GM23248 (cell line): ENCODE results near the gene DYRK1A. TPM values are rescaled to one million over a fixed set of nuclear protein-coding genes. Genes with fewer than 3 reads are reported as not detected.

Experiments used
- DNase-seq: peaks from one replicate; pipeline ENCODE4 v3.0.0-alpha.2; 2015
- H2AFZ ChIP-seq: fragments of 200-600 bp; sonication (generic); 2 replicates; pipeline ENCODE4 v1.6.1; 2016; ENCODE audit warnings: antibody characterized with exemption
- H3F3A ChIP-seq: fragments of 200-600 bp; sonication (generic); 2 replicates; pipeline ENCODE4 v1.6.1; 2016; ENCODE audit warnings: mild to moderate bottlenecking, antibody characterized with exemption, mixed run types; ENCODE audit not compliant: insufficient read depth
- H3K27ac ChIP-seq: fragments of 200-600 bp; sonication (generic); 2 replicates; pipeline ENCODE4 v1.5.1; 2016; ENCODE audit warnings: mild to moderate bottlenecking
- H3K27me3 ChIP-seq: fragments of 200-600 bp; sonication (generic); replicated peaks from 2 replicates; pipeline ENCODE4 v1.6.1; 2016; ENCODE audit warnings: mild to moderate bottlenecking; ENCODE audit not compliant: insufficient read depth
- H3K36me3 ChIP-seq: fragments of 200-600 bp; sonication (generic); 2 replicates; pipeline ENCODE4 v1.6.1; 2016; ENCODE audit warnings: low read depth, mild to moderate bottlenecking
- H3K4me1 ChIP-seq: fragments of 200-600 bp; sonication (generic); 2 replicates; pipeline ENCODE4 v1.6.1; 2016; ENCODE audit warnings: mild to moderate bottlenecking; ENCODE audit not compliant: insufficient read depth
- H3K4me2 ChIP-seq: fragments of 200-600 bp; sonication (generic); one replicate; pipeline ENCODE4 v1.6.1; 2016; ENCODE audit warnings: mild to moderate bottlenecking; ENCODE audit not compliant: unreplicated experiment
- H3K4me3 ChIP-seq: fragments of 200-600 bp; sonication (generic); 2 replicates; pipeline ENCODE4 v1.5.1; 2016; ENCODE audit warnings: mild to moderate bottlenecking
- H3K79me2 ChIP-seq: fragments of 200-600 bp; sonication (generic); 2 replicates; pipeline ENCODE4 v1.6.1; 2016; ENCODE audit warnings: mild to moderate bottlenecking; ENCODE audit not compliant: insufficient read depth
- H3K9ac ChIP-seq: fragments of 200-600 bp; sonication (generic); 2 replicates; pipeline ENCODE4 v1.6.1; 2016; ENCODE audit warnings: mild to moderate bottlenecking
- H3K9me2 ChIP-seq: fragments of 200-600 bp; sonication (generic); 2 replicates; pipeline ENCODE4 v1.6.1; 2016; ENCODE audit warnings: mixed run types, mild to moderate bottlenecking, moderate library complexity; ENCODE audit not compliant: insufficient read depth
- H3K9me3 ChIP-seq: fragments of 200-600 bp; sonication (generic); one replicate; pipeline ENCODE4 v1.6.1; 2017; ENCODE audit warnings: low read depth
- H4K20me1 ChIP-seq: fragments of 200-600 bp; sonication (generic); 2 replicates; pipeline ENCODE4 v1.6.0; 2016; ENCODE audit not compliant: insufficient read depth
- EZH2 ChIP-seq: fragments of 200-600 bp; sonication (generic); IDR thresholded peaks from 2 replicates; pipeline ENCODE4 v1.6.1; 2018; ENCODE audit warnings: antibody characterized with exemption, mild to moderate bottlenecking; ENCODE audit not compliant: insufficient read depth, poor library complexity, severe bottlenecking
- EZH2phosphoT487 ChIP-seq: fragments of 200-600 bp; sonication (generic); IDR thresholded peaks from 2 replicates; pipeline ENCODE4 v1.6.1; 2018; ENCODE audit warnings: antibody characterized with exemption, moderate library complexity, mild to moderate bottlenecking, low read depth; ENCODE audit not compliant: insufficient read depth
- WGBS, 2 experiments: methylation state at CpG; one replicate each; pipeline ENCODE4 v1.1.6; 2015 to 2017; ENCODE audit warnings: low lambda C conversion rate in 2 of 2, low coverage in 1 of 2; ENCODE audit errors: missing lambda C conversion rate in 2 of 2; 5-methylcytosine and 5-hydroxymethylcytosine counted together
- in situ Hi-C: fragments of 300-500 bp; cut with MboI; formaldehyde crosslinking; loops from 2 replicates; pipeline ENCODE4 v1.15.0; 2020
- polyA plus RNA-seq: library from polyadenylated mRNA; unstranded; fragments of >200 nt; fragmentation: Nextera tagmentation; extraction: Ambion mirVana; gene quantifications from 2 replicates; pipeline ENCODE4 v1.2.1, GENCODE V29; 2016
- total RNA-seq: library from RNA; depleted of rRNA; stranded (reverse); fragments of >200 nt; shearing (Covaris generic); gene quantifications from 2 replicates; pipeline ENCODE4 v1.2.3, GENCODE V29; 2014

The DYRK1A gene
- total and polyA plus RNA-seq, 2 experiments from 2014 or later: 2.5 to 41.3 TPM

DNA sequence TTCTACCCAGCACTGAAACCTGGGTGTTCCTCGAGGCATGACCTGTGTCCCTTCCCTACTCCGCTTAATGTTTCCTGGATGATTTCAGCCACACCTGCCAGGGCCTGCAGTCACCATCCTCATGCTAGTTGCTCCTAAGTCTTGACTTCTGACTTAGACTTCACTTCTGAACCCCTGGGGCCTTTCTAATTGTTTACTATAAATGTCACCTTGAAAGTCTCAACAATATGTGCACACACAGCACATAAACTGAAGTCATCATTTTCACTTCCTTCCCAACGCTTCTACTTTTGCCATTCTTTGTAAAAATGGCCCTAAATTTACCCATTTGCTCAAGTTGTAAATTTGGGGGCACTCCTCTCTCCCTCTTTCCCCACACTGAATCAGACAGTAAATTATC, 141.1 kb downstream of the DYRK1A start:
- H3K36me3 ChIP-seq: peaks cover 65% of the 10 kb centered on the region
- H3K27ac ChIP-seq: no peak overlapping the region
- H3K9me2 ChIP-seq: no peaks in the 10 kb centered on the region
- H3K4me2 ChIP-seq: no peak overlapping the region
- peaks cover 10% of the 10 kb centered on the region for H3K4me1 ChIP-seq
- in situ Hi-C loops: no loop called here
- no peak overlapping the region for H3K4me3 ChIP-seq
- WGBS, 2 experiments: 60 to 63% methylated on average over 3 of the region's 3 CpGs
- no peak for DNase-seq
- no peaks in the 10 kb centered on the region for H3F3A ChIP-seq
- no peaks in the 10 kb centered on the region for H3K27me3 ChIP-seq
- no peak overlapping the region for H3K9ac ChIP-seq
- H4K20me1 ChIP-seq: 0 out of 2 replicates have a peak, but pooled peaks cover 3% of the 10 kb centered on the region
- no peaks in the 10 kb centered on the region for H3K9me3 ChIP-seq
- peaks cover 68% of the 10 kb centered on the region for H3K79me2 ChIP-seq
- no peak for TF ChIP-seq EZH2phosphoT487
- no peak for TF ChIP-seq EZH2
- no peak overlapping the region for H2AFZ ChIP-seq

DNA sequence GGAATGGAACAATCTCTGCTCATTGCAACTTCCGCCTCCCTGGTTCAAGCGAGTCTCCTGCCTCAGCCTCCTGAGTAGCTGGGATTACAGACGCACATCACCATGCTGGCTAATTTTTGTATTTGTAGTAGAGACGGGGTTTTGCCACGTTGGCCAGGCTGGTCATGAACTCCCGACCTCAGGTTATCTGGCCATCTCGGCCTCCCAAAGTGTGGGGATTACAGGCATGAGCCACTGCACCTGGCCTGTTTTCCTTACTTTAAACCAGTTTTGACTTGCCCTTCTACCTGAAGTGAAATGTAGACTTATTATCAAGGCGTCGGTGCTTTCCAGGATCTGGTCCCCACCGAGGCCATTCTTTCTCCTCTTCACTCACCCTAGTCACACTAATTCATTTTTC, 141.8 kb downstream of the DYRK1A start:
- in situ Hi-C loops: no loop called here
- TF ChIP-seq EZH2: no peak
- TF ChIP-seq EZH2phosphoT487: no peak
- no peak overlapping the region for H3K4me3 ChIP-seq
- H4K20me1 ChIP-seq: 0 out of 2 replicates have a peak, but pooled peaks cover 3% of the 10 kb centered on the region
- no peak overlapping the region for H3K27ac ChIP-seq
- no peak overlapping the region for H3K9ac ChIP-seq
- H3K4me2 ChIP-seq: no peak overlapping the region
- peaks cover 10% of the 10 kb centered on the region for H3K4me1 ChIP-seq
- no peaks in the 10 kb centered on the region for H3F3A ChIP-seq
- WGBS, 2 experiments: 94 to 96% methylated on average over 10 of the region's 10 CpGs
- H3K79me2 ChIP-seq: peaks cover 62% of the 10 kb centered on the region
- peaks cover 62% of the 10 kb centered on the region for H3K36me3 ChIP-seq
- H2AFZ ChIP-seq: no peak overlapping the region
- no peaks in the 10 kb centered on the region for H3K27me3 ChIP-seq
- no peaks in the 10 kb centered on the region for H3K9me2 ChIP-seq
- DNase-seq: no peak
- H3K9me3 ChIP-seq: no peaks in the 10 kb centered on the region

DNA sequence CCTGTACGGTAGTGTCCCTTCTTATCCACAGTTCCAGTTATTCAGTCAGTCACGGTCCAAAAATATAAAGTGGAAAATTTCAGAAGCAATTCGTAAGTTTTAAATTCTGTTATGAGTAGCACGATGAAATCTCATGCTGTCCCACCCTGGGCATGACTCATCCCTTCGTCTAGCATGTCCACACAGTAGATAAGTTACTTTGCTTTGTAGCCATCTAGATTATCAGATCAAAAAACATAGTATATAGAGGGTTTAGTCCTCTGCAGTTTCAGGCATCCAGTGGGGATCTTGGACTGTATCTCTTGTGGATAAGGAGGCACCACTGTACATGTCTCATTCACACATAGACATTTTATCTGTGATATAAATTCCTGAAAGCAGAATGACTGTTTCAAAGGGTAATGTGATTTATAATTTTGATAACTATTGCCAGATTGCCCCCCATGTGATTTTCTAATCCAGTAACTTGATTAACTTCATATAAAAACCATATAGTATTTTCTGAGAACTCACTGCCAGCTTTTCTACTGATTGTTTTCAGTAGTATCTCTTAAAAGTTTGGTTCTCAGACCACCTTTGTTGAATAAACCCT, 143.3 kb downstream of the DYRK1A start:
- H3K36me3 ChIP-seq: peaks cover 70% of the 10 kb centered on the region
- peaks cover 10% of the 10 kb centered on the region for H3K4me1 ChIP-seq
- no peak overlapping the region for H3K9ac ChIP-seq
- peak; percentile 72 for DNase-seq
- H3K27me3 ChIP-seq: no peaks in the 10 kb centered on the region
- H3K27ac ChIP-seq: peak overlapping the region; percentile 26; the same call in 1 of the 2 replicates
- in situ Hi-C loops: no loop called here
- TF ChIP-seq EZH2 (no peak), EZH2phosphoT487 (no peak)
- 46 to 50% methylated on average over 5 of the region's 5 CpGs for WGBS, 2 experiments
- H3K79me2 ChIP-seq: peaks cover 60% of the 10 kb centered on the region
- no peak overlapping the region for H3K4me3 ChIP-seq
- H3K9me3 ChIP-seq: no peaks in the 10 kb centered on the region
- no peak overlapping the region for H2AFZ ChIP-seq
- H3K9me2 ChIP-seq: no peaks in the 10 kb centered on the region
- H4K20me1 ChIP-seq: 0 out of 2 replicates have a peak, but pooled peaks cover 3% of the 10 kb centered on the region
- H3K4me2 ChIP-seq: no peak overlapping the region
- no peaks in the 10 kb centered on the region for H3F3A ChIP-seq

DNA sequence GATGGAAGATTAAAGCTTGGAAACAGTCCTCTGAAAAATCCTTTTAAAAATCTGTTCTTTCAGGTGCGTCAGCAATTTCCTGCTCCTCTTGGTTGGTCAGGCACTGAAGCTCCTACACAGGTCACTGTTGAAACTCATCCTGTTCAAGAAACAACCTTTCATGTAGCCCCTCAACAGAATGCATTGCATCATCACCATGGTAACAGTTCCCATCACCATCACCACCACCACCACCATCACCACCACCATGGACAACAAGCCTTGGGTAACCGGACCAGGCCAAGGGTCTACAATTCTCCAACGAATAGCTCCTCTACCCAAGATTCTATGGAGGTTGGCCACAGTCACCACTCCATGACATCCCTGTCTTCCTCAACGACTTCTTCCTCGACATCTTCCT, 145.3 kb downstream of the DYRK1A start:
- Histone ChIP-seq H3K79me2 (peaks cover 66% of the 10 kb centered on the region), H4K20me1 (0 out of 2 replicates have a peak, but pooled peaks cover 3% of the 10 kb centered on the region), H3K4me3 (no peak overlapping the region), H2AFZ (no peak overlapping the region), H3K27ac (no peak overlapping the region), H3K4me2 (no peak overlapping the region), H3K9me2 (no peaks in the 10 kb centered on the region), H3K9me3 (no peaks in the 10 kb centered on the region), H3K36me3 (peaks cover 57% of the 10 kb centered on the region), H3K27me3 (no peaks in the 10 kb centered on the region), H3K4me1 (peaks cover 10% of the 10 kb centered on the region), H3F3A (no peaks in the 10 kb centered on the region), H3K9ac (no peak overlapping the region)
- in situ Hi-C loops: no loop called here
- WGBS, 2 experiments: 96 to 100% methylated on average over 5 of the region's 5 CpGs
- DNase-seq: no peak
- TF ChIP-seq EZH2phosphoT487 (no peak), EZH2 (no peak)

DNA sequence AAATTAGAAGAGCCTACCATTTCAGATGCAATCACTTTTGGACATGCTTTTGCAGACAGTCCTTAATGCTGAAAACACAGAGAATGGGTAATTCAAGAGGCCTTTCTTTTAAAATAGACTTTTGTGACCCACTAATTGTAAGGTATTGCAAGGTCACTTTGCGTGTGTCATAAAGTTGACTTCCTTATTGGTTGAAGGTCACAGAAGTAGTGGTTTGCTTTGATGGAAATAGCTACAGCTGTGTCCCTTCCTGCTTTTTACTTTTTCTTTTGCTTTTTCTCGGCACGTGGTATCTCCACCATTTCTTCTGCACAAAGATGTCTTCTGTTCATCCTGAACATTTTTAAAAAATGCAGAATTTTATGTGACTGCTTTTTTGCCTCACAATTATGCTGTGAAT, 146.8 kb downstream of the DYRK1A start:
- Histone ChIP-seq H2AFZ (no peak overlapping the region), H4K20me1 (0 out of 2 replicates have a peak, but pooled peaks cover 3% of the 10 kb centered on the region), H3K27ac (no peak overlapping the region), H3K9me3 (no peaks in the 10 kb centered on the region), H3K4me1 (peaks cover 10% of the 10 kb centered on the region), H3K27me3 (no peaks in the 10 kb centered on the region), H3K9ac (no peak overlapping the region), H3K79me2 (peaks cover 59% of the 10 kb centered on the region), H3K4me3 (no peak overlapping the region), H3K9me2 (no peaks in the 10 kb centered on the region), H3K36me3 (peaks cover 62% of the 10 kb centered on the region), H3K4me2 (no peak overlapping the region), H3F3A (no peaks in the 10 kb centered on the region)
- in situ Hi-C loops: no loop called here
- TF ChIP-seq EZH2: no peak
- TF ChIP-seq EZH2phosphoT487: no peak
- WGBS, 2 experiments: 97 to 100% methylated on average over 3 of the region's 3 CpGs
- DNase-seq: no peak
